ENCODE measurements around the gene DNLZ. TPM values are rescaled to one million over a fixed set of nuclear protein-coding genes. Genes with fewer than 3 reads are reported as not detected.

The DNLZ gene
- total and polyA plus RNA-seq, 2 of the 4 experiments (the other 2 are of a cell fraction) = 2.0 to 11.4 TPM

- H3K23ac ChIP-seq (ENCODE audit: low read depth, low read length) = no peak overlapping the region
- H2BK15ac ChIP-seq (ENCODE audit: low read depth, low read length) = no peak overlapping the region
- BruUV-seq (replicated peaks) = no TSS peak
- WGBS, 2 experiments (ENCODE audit: extremely low coverage in 2 of 2, insufficient read length in 1 of 2) = 90% methylated on average over 6 of the region's 13 CpGs; no CpG with 5 or more reads in 1 of the 2 experiments
- H3K4me2 ChIP-seq (ENCODE audit: low read depth, low read length) = no peak overlapping the region
- H2BK20ac ChIP-seq (ENCODE audit: low read depth, low read length) = no peak overlapping the region
- H2BK5ac ChIP-seq (ENCODE audit: low read depth, low read length, poor library complexity, severe bottlenecking) = no peak overlapping the region
- in situ Hi-C loops (cut with MboI; ENCODE audit: low sequenced_read_pairs) = no loop called here
- no peak overlapping the region for H2BK120ac ChIP-seq (ENCODE audit: low read depth, low read length)
- H3K36me3 ChIP-seq (ENCODE audit: control insufficient read depth, insufficient read depth, low read length) = peaks cover 62% of the 10 kb centered on the region
- no peak overlapping the region for H4K91ac ChIP-seq (ENCODE audit: insufficient read depth, low read depth, low read length)
- H3K27ac ChIP-seq (ENCODE audit: insufficient read depth, low read length) = no peak overlapping the region
- peak overlapping the region; percentile 16 for H2AK9ac ChIP-seq (replicated peaks; ENCODE audit: low read depth, low read length, poor library complexity)
- TF ChIP-seq NFE2L2 (IDR thresholded peaks at IDR 0.05; ENCODE audit: low read depth, low read length) (no peak), MAZ (IDR thresholded peaks at IDR 0.05; ENCODE audit: borderline replicate concordance, low read depth, low read length) (no peak), RCOR1 (IDR thresholded peaks at IDR 0.05; ENCODE audit: insufficient replicate concordance, low read length) (no peak), CHD1 (IDR thresholded peaks at IDR 0.05; ENCODE audit: low read depth, low read length) (no peak), RAD21 (IDR thresholded peaks at IDR 0.05; ENCODE audit: low read length) (no peak), CTCF (conservative IDR thresholded peaks at IDR 0.05; ENCODE audit: low read depth, low read length) (no peak), FOS (IDR thresholded peaks at IDR 0.05; ENCODE audit: low read depth, low read length) (no peak), SMC3 (IDR thresholded peaks at IDR 0.05; ENCODE audit: low read depth, low read length) (no peak), CEBPB (IDR thresholded peaks at IDR 0.05; ENCODE audit: low read depth, low read length) (no peak), MAFK (IDR thresholded peaks at IDR 0.05; ENCODE audit: low read depth, low read length) (no peak), BHLHE40 (IDR thresholded peaks at IDR 0.05; ENCODE audit: low read depth, low read length) (no peak), RFX5 (IDR thresholded peaks at IDR 0.05; ENCODE audit: low read depth, low read length) (no peak), POLR2A (IDR thresholded peaks at IDR 0.05; ENCODE audit: low read depth, low read length) (no peak), USF2 (IDR thresholded peaks at IDR 0.05; ENCODE audit: low read depth, low read length) (no peak), ELK1 (IDR thresholded peaks at IDR 0.05; ENCODE audit: borderline replicate concordance, low read depth, low read length) (no peak), MXI1 (IDR thresholded peaks at IDR 0.05; ENCODE audit: borderline replicate concordance, low read depth, low read length) (no peak)
- H3K27me3 ChIP-seq (ENCODE audit: control insufficient read depth, insufficient read depth, low read length) = no peaks in the 10 kb centered on the region
- ATAC-seq (ENCODE audit: low read depth) (no peak), DNase-seq (no peak)
- H2AFZ ChIP-seq (replicated peaks; ENCODE audit: low read length, poor library complexity) = no peak overlapping the region
- H3K4ac ChIP-seq (ENCODE audit: low read depth, low read length) = no peak overlapping the region
- no peak overlapping the region for H3K14ac ChIP-seq (replicated peaks; ENCODE audit: low read depth, low read length)
- H3K9me1 ChIP-seq (ENCODE audit: insufficient read depth, low read length) = no peaks in the 10 kb centered on the region
- no peak overlapping the region for H4K5ac ChIP-seq (ENCODE audit: low read depth, low read length)
- H3K18ac ChIP-seq (ENCODE audit: low read depth, low read length) = no peak overlapping the region
- no peak overlapping the region for H2AK5ac ChIP-seq (ENCODE audit: low read depth, low read length)
- intact Hi-C loops (cut with micrococcal nuclease) = no loop called here
- no peak overlapping the region for H3K56ac ChIP-seq (ENCODE audit: extremely low read depth, insufficient read depth, low read length)
- ChIA-PET CTCF (no interaction called here), POLR2A (ENCODE audit: unreplicated experiment) (no interaction called here)
- H3K9ac ChIP-seq (ENCODE audit: low read depth, low read length) = no peak overlapping the region
- peaks cover 20 to 37% of the 10 kb centered on the region in 2 experiments for H3K79me1 ChIP-seq (ENCODE audit: low read depth in 1 of 2, low read length in 2 of 2)
- H3K4me1 ChIP-seq (ENCODE audit: control insufficient read depth, insufficient read depth, low read length) = peaks cover 6% of the 10 kb centered on the region
- H3K9me3 ChIP-seq (ENCODE audit: control insufficient read depth, insufficient read depth, low read length) = no peaks in the 10 kb centered on the region
- dilution Hi-C loops (cut with HindIII; ENCODE audit: low sequenced_read_pairs, unreplicated experiment) = no loop called here
- H3K4me3 ChIP-seq (ENCODE audit: insufficient read depth, low read depth, low read length) = no peak overlapping the region
- no peak overlapping the region for H4K8ac ChIP-seq (ENCODE audit: low read depth in 2 of 2, low read length in 2 of 2)
- H4K20me1 ChIP-seq (ENCODE audit: insufficient read depth, low read length) = peaks cover 16% of the 10 kb centered on the region
These were observed 31.4 kb upstream of the DNLZ start for GRCh38 chr9:136395020-136395340.
